ENCODE results near the gene C2orf92.

DNA sequence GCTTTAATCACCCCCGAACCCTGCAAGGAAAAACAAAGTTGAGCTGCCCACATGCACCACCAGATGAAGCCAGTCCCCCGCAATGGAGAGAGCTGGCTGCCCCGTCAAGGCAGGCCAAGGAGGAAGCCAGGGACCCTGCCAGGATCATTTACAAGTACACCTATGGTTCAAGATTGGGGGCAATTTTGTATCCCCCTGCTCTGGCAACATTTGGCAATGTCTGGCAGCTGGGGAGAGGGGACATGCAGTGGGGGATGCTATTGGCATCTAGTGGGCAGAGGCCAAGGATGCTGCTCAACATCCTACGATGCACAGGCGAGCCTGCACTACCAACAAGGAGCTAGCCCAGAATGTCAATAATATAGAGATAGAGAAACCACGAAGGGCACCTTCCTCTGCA, 7.6 kb upstream of the C2orf92 start:
- TF ChIP-seq, protein P1, sequence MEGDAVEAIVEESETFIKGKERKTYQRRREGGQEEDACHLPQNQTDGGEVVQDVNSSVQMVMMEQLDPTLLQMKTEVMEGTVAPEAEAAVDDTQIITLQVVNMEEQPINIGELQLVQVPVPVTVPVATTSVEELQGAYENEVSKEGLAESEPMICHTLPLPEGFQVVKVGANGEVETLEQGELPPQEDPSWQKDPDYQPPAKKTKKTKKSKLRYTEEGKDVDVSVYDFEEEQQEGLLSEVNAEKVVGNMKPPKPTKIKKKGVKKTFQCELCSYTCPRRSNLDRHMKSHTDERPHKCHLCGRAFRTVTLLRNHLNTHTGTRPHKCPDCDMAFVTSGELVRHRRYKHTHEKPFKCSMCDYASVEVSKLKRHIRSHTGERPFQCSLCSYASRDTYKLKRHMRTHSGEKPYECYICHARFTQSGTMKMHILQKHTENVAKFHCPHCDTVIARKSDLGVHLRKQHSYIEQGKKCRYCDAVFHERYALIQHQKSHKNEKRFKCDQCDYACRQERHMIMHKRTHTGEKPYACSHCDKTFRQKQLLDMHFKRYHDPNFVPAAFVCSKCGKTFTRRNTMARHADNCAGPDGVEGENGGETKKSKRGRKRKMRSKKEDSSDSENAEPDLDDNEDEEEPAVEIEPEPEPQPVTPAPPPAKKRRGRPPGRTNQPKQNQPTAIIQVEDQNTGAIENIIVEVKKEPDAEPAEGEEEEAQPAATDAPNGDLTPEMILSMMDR (conservative IDR thresholded peaks at IDR 0.05) = no peak
- no peak for TF ChIP-seq ZFX (IDR thresholded peaks at IDR 0.05)

All from C4-2B (cell line).